Activated CD4-positive, alpha-beta T cell treated with anti-CD3 and anti-CD28 coated beads, Interleukin-2, amount 10 ng/mL, durations not matched to agents 7 days and 5 days (primary cell): ENCODE data around the gene INTS12. TPM values are rescaled to one million over a fixed set of nuclear protein-coding genes. Genes with fewer than 3 reads are reported as not detected.
A peak's percentile ranks its signal among the peaks of the same experiment; 100 is the strongest.
"Not testable (repeated sequence)": the region's sequence is repeated elsewhere in the genome, so short reads cannot be mapped to it uniquely, and the experiment has no call there.

ENCODE experiments used
- CTCF ChIA-PET: fragments of 350-600 bp; sonication (Branson Sonifier 250); formaldehyde crosslinking; loops from one replicate; lab custom pipeline; 2021; ENCODE audit warnings: antibody characterized with exemption; lab: Charles Lee
- POLR2A ChIA-PET: fragments of 350-600 bp; sonication (Branson Sonifier 250); formaldehyde crosslinking; loops from one replicate; lab custom pipeline; 2021; ENCODE audit warnings: antibody characterized with exemption; lab: Charles Lee
- DNase-seq: peaks from one replicate; pipeline ENCODE4 v3.0.0-alpha.2; 2020
- H3K27ac Mint-ChIP-seq: one replicate; pipeline ENCODE4 v1.8.0; 2021; ENCODE audit warnings: mild to moderate bottlenecking, moderate library complexity, mixed read lengths
- H3K27me3 Mint-ChIP-seq: one replicate; pipeline ENCODE4 v1.8.0; 2021; ENCODE audit warnings: mixed read lengths
- H3K36me3 Mint-ChIP-seq: one replicate; pipeline ENCODE4 v1.8.0; 2021; ENCODE audit warnings: low read depth, mixed read lengths
- H3K4me1 Mint-ChIP-seq: one replicate; pipeline ENCODE4 v1.8.0; 2021; ENCODE audit warnings: mixed read lengths
- H3K4me3 Mint-ChIP-seq: one replicate; pipeline ENCODE4 v1.8.0; 2021; ENCODE audit warnings: mild to moderate bottlenecking, moderate library complexity, mixed read lengths
- H3K9me3 Mint-ChIP-seq: one replicate; pipeline ENCODE4 v1.8.0; 2021; ENCODE audit warnings: mixed read lengths
- total RNA-seq, 2 experiments: library from RNA; stranded (reverse); gene quantifications; one replicate each; pipeline ENCODE4 v1.2.3, GENCODE V29; 2021

INTS12 gene
- total RNA-seq = 10 to 100 TPM; 16.0 to 18.9 TPM

DNA sequence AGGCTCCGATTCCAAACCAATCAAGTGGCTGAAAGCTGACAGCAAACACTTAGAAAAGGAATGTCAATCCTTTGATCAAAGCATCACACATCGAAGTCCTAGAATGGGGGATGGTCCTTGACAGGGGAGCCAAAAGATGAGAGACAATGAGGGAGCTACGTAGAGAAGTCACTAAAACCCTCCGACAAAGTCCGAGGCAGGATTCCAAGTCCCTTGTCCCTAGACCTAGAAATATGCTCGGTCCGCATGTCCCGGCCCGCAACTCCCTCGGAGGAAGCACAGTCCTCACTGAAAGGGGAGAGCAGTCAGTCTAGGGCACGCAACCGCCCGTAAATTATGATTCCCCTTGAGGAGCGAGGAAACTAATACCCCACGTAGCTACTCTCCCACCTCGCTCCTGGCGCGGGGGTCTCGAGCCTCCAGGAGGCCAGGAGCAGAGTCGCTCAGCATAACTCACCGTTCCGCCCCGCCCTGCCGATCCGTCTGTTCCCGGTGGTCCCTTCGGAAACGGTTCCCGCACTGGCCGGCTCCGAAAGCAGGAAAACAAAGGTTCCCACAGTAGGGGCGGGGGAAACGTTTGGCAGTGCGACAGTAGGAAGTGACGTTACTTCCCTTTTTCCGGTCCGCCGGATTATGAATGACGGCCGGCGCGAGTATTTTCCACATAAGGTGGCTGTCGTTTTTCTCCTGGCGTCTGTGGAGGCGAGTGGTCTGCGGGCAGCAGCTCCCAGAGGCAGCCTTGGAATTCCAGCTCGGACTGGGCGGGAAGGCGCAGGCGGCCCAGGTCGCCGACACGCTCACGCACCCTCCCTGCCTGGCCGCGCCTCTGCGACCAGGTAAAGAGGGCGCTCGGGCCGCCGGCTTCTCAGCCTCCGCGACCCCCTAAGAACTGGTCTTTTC, at the start of gene INTS12, which contains the start of gene GSTCD:
INTS12 (minus strand) TSS at position 509 of the 900 bp plus-strand sequence. CDS start 8,684 bp downstream, outside the sequence.
GSTCD (plus strand) TSS at position 604 of the 900 bp plus-strand sequence. CDS start 8,830 bp downstream, outside the sequence.
- H3K36me3 Mint-ChIP-seq = peaks cover 7% of the 10 kb centered on the region
- peak; percentile 91 for DNase-seq
- peak within 1 kb of the TSS; percentile 92 for H3K4me3 Mint-ChIP-seq
- CTCF ChIA-PET = interaction anchor here (1.1 kb wide), 1 partner anchor 9 kb away, joined by 4 read pairs; no protein-coding TSS in a partner anchor
- peak within 1 kb of the TSS; percentile 93 for H3K27ac Mint-ChIP-seq
- H3K9me3 Mint-ChIP-seq = no peaks in the 10 kb centered on the region
- POLR2A ChIA-PET = no interaction called here
- peaks cover 29% of the 10 kb centered on the region for H3K4me1 Mint-ChIP-seq
- H3K27me3 Mint-ChIP-seq = no peaks in the 10 kb centered on the region

- ChIA-PET CTCF (no interaction called here), POLR2A (no interaction called here)
- H3K4me1 Mint-ChIP-seq = no peaks in the 10 kb centered on the region
- no peak overlapping the region for H3K27ac Mint-ChIP-seq
- no peak for DNase-seq
- H3K4me3 Mint-ChIP-seq = no peak overlapping the region
- no peaks in the 10 kb centered on the region for H3K27me3 Mint-ChIP-seq
- H3K9me3 Mint-ChIP-seq = no peaks in the 10 kb centered on the region
- peaks cover 1% of the 10 kb centered on the region for H3K36me3 Mint-ChIP-seq
Observed at GRCh38 chr4:105755375-105755774, 46.9 kb upstream of the INTS12 start.

- ChIA-PET POLR2A (no interaction called here), CTCF (interaction anchor here (0.6 kb wide), 1 partner anchor 38 kb away, joined by 3 read pairs; no protein-coding TSS in a partner anchor)
- Mint-ChIP-seq H3K4me1 (no peaks in the 10 kb centered on the region), H3K4me3 (no peak overlapping the region), H3K27me3 (no peaks in the 10 kb centered on the region), H3K27ac (no peak overlapping the region), H3K9me3 (no peaks in the 10 kb centered on the region), H3K36me3 (peaks cover 1% of the 10 kb centered on the region)
- DNase-seq = no peak
Observed at GRCh38 chr4:105753361-105753760, 44.9 kb upstream of the INTS12 start.

GRCh38 chr4:105751718-105752299, 43.3 kb upstream of the INTS12 start:
- Mint-ChIP-seq H3K36me3 (peaks cover 1% of the 10 kb centered on the region), H3K9me3 (no peaks in the 10 kb centered on the region), H3K27me3 (no peaks in the 10 kb centered on the region), H3K4me3 (no peak overlapping the region), H3K27ac (no peak overlapping the region), H3K4me1 (no peaks in the 10 kb centered on the region)
- ChIA-PET CTCF (interaction anchor here (1.4 kb wide), 1 partner anchor 14 kb away, joined by 3 read pairs; no protein-coding TSS in a partner anchor), POLR2A (interaction anchor here (0.7 kb wide), 1 partner anchor 89 kb away, joined by 3 read pairs; no protein-coding TSS in a partner anchor)
- DNase-seq = no peak

- no peaks in the 10 kb centered on the region for H3K9me3 Mint-ChIP-seq
- H3K27me3 Mint-ChIP-seq = no peaks in the 10 kb centered on the region
- H3K27ac Mint-ChIP-seq = no peak overlapping the region
- no peak overlapping the region for H3K4me3 Mint-ChIP-seq
- H3K36me3 Mint-ChIP-seq = peaks cover 1% of the 10 kb centered on the region
- ChIA-PET CTCF (no interaction called here), POLR2A (no interaction called here)
- H3K4me1 Mint-ChIP-seq = no peaks in the 10 kb centered on the region
- no peak for DNase-seq
Observed at GRCh38 chr4:105748222-105748621, 39.7 kb upstream of the INTS12 start.

- Mint-ChIP-seq H3K27ac (no peak overlapping the region), H3K4me3 (no peak overlapping the region), H3K27me3 (no peaks in the 10 kb centered on the region), H3K9me3 (peaks cover 11% of the 10 kb centered on the region), H3K36me3 (peaks cover 35% of the 10 kb centered on the region), H3K4me1 (no peaks in the 10 kb centered on the region)
- CTCF ChIA-PET = no interaction called here
- no peak for DNase-seq
- POLR2A ChIA-PET = no interaction called here
Observed at GRCh38 chr4:105741548-105741947, 33.1 kb upstream of the INTS12 start.

DNA sequence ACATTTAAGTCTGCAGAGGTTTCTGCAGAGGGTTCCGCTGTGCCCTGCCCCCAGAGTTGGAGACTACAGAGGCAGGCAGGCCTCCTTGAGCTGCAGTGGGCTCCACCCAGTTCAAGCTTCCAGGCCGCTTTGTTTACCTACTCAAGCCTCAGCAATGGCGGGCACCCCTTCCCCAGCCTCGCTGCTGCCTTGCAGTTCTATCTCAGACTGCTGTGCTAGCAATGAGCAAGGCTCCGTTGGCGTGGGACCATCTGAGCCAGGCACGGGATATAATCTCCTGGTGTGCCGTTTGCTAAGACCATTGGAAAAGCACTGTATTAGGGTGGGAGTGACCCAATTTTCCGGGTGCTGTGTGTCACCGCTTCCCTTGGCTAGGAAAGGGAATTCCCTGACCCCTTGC, 26.7 kb upstream of the INTS12 start:
- peaks cover 69% of the 10 kb centered on the region for H3K36me3 Mint-ChIP-seq
- H3K27ac Mint-ChIP-seq, H3K27me3 Mint-ChIP-seq, POLR2A ChIA-PET, CTCF ChIA-PET, DNase-seq, H3K4me1 Mint-ChIP-seq, H3K4me3 Mint-ChIP-seq: not testable (repeated sequence)
- H3K9me3 Mint-ChIP-seq = peaks cover 22% of the 10 kb centered on the region

GRCh38 chr4:105729895-105730294, 21.4 kb upstream of the INTS12 start:
- DNase-seq, H3K27me3 Mint-ChIP-seq, CTCF ChIA-PET, H3K27ac Mint-ChIP-seq, H3K4me3 Mint-ChIP-seq, H3K4me1 Mint-ChIP-seq, POLR2A ChIA-PET: not testable (repeated sequence)
- Mint-ChIP-seq H3K36me3 (peaks cover 48% of the 10 kb centered on the region), H3K9me3 (peaks cover 16% of the 10 kb centered on the region)

- no peak for DNase-seq
- H3K27ac Mint-ChIP-seq = no peak overlapping the region
- H3K36me3 Mint-ChIP-seq = peaks cover 20% of the 10 kb centered on the region
- ChIA-PET POLR2A (no interaction called here), CTCF (no interaction called here)
- H3K27me3 Mint-ChIP-seq = no peaks in the 10 kb centered on the region
- H3K4me3 Mint-ChIP-seq = no peak overlapping the region
- no peaks in the 10 kb centered on the region for H3K4me1 Mint-ChIP-seq
- peaks cover 5% of the 10 kb centered on the region for H3K9me3 Mint-ChIP-seq
Observed at GRCh38 chr4:105725623-105726022, 17.1 kb upstream of the INTS12 start.

GRCh38 chr4:105719204-105719603, 10.7 kb upstream of the INTS12 start:
- peaks cover under 1% of the 10 kb centered on the region for H3K27me3 Mint-ChIP-seq
- H3K9me3 Mint-ChIP-seq = no peaks in the 10 kb centered on the region
- no peak overlapping the region for H3K27ac Mint-ChIP-seq
- ChIA-PET CTCF (no interaction called here), POLR2A (no interaction called here)
- DNase-seq = no peak
- H3K4me1 Mint-ChIP-seq = peaks cover 2% of the 10 kb centered on the region
- no peak overlapping the region for H3K4me3 Mint-ChIP-seq
- peaks cover 6% of the 10 kb centered on the region for H3K36me3 Mint-ChIP-seq

- H3K27me3 Mint-ChIP-seq = peaks cover 2% of the 10 kb centered on the region
- H3K27ac Mint-ChIP-seq = no peak overlapping the region
- H3K4me3 Mint-ChIP-seq = no peak overlapping the region
- CTCF ChIA-PET = interaction anchor here (0.5 kb wide), 1 partner anchor 9 kb away, joined by 4 read pairs; no protein-coding TSS in a partner anchor
- peaks cover 2% of the 10 kb centered on the region for H3K36me3 Mint-ChIP-seq
- H3K4me1 Mint-ChIP-seq = peaks cover 5% of the 10 kb centered on the region
- no peak for DNase-seq
- POLR2A ChIA-PET = no interaction called here
- H3K9me3 Mint-ChIP-seq = no peaks in the 10 kb centered on the region
Observed at GRCh38 chr4:105715692-105716278, 7.3 kb upstream of the INTS12 start.

GRCh38 chr4:105714932-105715331, 6.4 kb upstream of the INTS12 start:
- no peak overlapping the region for H3K27ac Mint-ChIP-seq
- H3K4me3 Mint-ChIP-seq = no peak overlapping the region
- ChIA-PET POLR2A (no interaction called here), CTCF (no interaction called here)
- DNase-seq = no peak
- peaks cover 2% of the 10 kb centered on the region for H3K36me3 Mint-ChIP-seq
- H3K27me3 Mint-ChIP-seq = peaks cover 2% of the 10 kb centered on the region
- H3K4me1 Mint-ChIP-seq = peaks cover 6% of the 10 kb centered on the region
- H3K9me3 Mint-ChIP-seq = no peaks in the 10 kb centered on the region
